Measurements from ENCODE around the gene PIANP.

DNA sequence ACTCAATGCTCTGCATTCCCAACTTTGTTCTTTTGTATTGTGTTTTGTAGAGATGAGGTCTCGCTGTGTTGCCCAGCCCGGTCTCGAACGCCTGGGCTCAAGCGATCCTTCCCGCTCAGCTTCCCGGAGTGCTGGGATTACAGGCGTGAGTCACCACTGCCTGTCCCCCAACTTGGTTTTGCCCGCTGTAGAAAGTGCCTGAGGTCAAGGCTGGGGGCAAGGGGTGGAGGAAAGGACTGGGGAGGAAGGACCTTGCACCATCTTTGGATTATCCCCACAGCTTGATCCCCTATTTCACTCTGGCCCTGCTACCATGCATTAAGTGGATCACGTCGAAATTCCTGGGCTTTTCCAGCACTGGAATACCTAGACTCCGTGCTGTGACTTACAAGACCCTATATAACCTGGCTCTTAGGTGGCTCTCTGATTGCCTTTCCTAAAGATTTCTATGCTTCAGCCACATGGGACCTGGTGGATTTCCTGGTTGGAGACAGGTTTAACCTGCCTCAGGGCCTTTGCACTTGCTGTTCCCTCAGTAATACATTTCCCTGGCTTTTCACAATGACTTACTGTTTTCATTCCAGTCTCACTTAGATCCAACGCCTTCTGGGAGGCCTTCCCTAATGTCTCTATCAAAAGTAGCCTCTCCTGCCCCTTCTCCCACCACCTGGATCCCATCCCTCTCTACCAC lies 608 bp upstream of the PIANP start:
- TF ChIP-seq POLR2A (IDR thresholded peaks at IDR 0.05; ENCODE audit: low read depth, low read length) (no peak), MXI1 (IDR thresholded peaks at IDR 0.05; ENCODE audit: borderline replicate concordance, low read depth, low read length) (no peak), RAD21 (IDR thresholded peaks at IDR 0.05; ENCODE audit: low read length) (no peak)
- TF ChIP-seq, protein P1, sequence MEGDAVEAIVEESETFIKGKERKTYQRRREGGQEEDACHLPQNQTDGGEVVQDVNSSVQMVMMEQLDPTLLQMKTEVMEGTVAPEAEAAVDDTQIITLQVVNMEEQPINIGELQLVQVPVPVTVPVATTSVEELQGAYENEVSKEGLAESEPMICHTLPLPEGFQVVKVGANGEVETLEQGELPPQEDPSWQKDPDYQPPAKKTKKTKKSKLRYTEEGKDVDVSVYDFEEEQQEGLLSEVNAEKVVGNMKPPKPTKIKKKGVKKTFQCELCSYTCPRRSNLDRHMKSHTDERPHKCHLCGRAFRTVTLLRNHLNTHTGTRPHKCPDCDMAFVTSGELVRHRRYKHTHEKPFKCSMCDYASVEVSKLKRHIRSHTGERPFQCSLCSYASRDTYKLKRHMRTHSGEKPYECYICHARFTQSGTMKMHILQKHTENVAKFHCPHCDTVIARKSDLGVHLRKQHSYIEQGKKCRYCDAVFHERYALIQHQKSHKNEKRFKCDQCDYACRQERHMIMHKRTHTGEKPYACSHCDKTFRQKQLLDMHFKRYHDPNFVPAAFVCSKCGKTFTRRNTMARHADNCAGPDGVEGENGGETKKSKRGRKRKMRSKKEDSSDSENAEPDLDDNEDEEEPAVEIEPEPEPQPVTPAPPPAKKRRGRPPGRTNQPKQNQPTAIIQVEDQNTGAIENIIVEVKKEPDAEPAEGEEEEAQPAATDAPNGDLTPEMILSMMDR (conservative IDR thresholded peaks at IDR 0.05; ENCODE audit: low read depth, low read length) = no peak

Data from IMR-90 (cell line).